ENCODE data around the gene CHST2.
A peak's percentile ranks its signal among the peaks of the same experiment; 100 is the strongest.
"Not testable (repeated sequence)": the region's sequence is repeated elsewhere in the genome, so short reads cannot be mapped to it uniquely, and the experiment has no call there.

CHST2 gene, protein sequence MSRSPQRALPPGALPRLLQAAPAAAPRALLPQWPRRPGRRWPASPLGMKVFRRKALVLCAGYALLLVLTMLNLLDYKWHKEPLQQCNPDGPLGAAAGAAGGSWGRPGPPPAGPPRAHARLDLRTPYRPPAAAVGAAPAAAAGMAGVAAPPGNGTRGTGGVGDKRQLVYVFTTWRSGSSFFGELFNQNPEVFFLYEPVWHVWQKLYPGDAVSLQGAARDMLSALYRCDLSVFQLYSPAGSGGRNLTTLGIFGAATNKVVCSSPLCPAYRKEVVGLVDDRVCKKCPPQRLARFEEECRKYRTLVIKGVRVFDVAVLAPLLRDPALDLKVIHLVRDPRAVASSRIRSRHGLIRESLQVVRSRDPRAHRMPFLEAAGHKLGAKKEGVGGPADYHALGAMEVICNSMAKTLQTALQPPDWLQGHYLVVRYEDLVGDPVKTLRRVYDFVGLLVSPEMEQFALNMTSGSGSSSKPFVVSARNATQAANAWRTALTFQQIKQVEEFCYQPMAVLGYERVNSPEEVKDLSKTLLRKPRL

GRCh38 chr3:143119009-143119914 lies at the start of gene CHST2:
Gene CHST2, plus strand, starts transcription at chr3:143119771. Its CDS starts 1,046 bp downstream, at chr3:143120817.
- peak within 1 kb of the TSS; percentile 99 for H3K4me3 ChIP-seq (ENCODE audit: low read depth, low read length)
- DNase-seq (ENCODE audit: low read depth), result peak; percentile 92
- TF ChIP-seq, protein P1, sequence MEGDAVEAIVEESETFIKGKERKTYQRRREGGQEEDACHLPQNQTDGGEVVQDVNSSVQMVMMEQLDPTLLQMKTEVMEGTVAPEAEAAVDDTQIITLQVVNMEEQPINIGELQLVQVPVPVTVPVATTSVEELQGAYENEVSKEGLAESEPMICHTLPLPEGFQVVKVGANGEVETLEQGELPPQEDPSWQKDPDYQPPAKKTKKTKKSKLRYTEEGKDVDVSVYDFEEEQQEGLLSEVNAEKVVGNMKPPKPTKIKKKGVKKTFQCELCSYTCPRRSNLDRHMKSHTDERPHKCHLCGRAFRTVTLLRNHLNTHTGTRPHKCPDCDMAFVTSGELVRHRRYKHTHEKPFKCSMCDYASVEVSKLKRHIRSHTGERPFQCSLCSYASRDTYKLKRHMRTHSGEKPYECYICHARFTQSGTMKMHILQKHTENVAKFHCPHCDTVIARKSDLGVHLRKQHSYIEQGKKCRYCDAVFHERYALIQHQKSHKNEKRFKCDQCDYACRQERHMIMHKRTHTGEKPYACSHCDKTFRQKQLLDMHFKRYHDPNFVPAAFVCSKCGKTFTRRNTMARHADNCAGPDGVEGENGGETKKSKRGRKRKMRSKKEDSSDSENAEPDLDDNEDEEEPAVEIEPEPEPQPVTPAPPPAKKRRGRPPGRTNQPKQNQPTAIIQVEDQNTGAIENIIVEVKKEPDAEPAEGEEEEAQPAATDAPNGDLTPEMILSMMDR (IDR thresholded peaks at IDR 0.05; ENCODE audit: insufficient read depth, low read depth, low read length, missing control alignments), result no peak

DNA sequence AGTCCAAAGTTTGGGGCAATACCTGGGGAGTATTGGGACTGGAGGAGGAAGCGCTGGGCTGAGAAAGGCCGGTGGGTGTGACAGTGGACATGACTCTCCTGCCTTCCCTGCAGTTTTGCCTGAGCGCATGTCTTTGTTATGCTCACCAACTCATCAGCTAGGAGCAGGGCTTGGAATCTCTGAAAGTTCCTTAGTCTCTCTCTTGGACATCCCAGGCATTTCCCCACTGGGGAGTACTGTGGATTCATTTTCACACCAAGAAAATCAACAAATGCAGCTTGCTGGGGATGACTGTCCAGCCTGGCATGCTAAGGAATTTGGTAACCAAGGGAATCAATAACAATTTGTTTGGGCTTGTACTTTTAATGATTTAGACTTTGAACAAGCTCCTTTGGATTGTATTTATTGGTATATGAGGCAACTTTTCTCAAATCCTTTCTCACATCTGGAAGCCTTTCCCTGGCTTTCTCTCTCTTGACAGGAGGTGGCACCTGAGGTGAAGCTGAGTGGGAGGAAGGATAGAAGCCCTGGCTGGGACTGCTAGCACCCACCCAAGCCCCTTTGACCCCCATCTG lies 48.5 kb upstream of the CHST2 start:
- no peak overlapping the region for H3K4me3 ChIP-seq (ENCODE audit: low read depth, low read length)
- TF ChIP-seq, protein P1 (IDR thresholded peaks at IDR 0.05; ENCODE audit: insufficient read depth, low read depth, low read length, missing control alignments), result no peak
- no peak for DNase-seq (ENCODE audit: low read depth)

DNA sequence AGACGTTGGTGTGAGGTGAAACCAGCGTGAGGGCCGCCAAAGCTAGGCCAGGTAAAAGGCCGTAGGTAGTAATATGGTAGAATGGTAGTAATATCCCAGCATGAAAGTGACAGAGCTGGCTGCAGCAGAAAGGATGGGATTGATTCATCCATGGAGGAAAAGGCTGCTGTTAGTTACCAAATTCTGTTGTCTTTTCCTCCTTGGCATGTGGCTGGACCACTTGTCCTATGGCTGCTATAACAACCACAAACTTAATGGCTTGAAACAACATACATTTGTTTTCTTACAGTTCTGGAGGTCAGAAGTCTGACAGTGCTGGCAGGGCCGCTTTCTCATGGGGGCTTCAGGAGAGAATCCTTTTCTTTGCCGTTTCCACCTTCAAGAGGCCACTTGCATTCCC lies 47.8 kb upstream of the CHST2 start:
- H3K4me3 ChIP-seq (ENCODE audit: low read depth, low read length), result no peak overlapping the region
- no peak for DNase-seq (ENCODE audit: low read depth)
- TF ChIP-seq, protein P1 (IDR thresholded peaks at IDR 0.05; ENCODE audit: insufficient read depth, low read depth, low read length, missing control alignments), result no peak

- not testable (repeated sequence) for DNase-seq (ENCODE audit: low read depth); H3K4me3 ChIP-seq (ENCODE audit: low read depth, low read length)
These were observed 47.1 kb upstream of the CHST2 start for GRCh38 chr3:143072298-143073020.

DNA sequence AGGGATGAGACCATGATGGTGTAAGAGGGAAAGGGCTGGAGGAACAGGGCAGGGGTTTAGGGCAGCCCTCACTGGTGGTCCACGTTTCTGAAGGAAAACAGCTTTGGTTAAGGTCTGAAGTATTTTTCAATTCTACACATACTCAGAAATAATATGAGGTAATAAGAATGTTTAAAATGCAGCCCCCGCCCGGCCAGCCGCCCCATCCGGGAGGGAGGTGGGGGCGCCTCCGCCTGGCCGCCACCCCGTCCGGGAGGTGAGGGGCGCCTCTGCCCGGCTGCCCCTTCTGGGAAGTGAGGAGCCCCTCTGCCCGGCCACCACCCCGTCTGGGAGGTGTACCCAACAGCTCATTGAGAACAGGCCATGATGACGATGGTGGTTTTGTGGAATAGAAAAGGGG lies 46.0 kb upstream of the CHST2 start:
- not testable (repeated sequence) for DNase-seq (ENCODE audit: low read depth); H3K4me3 ChIP-seq (ENCODE audit: low read depth, low read length)

GRCh38 chr3:143073983-143074382 lies 45.6 kb upstream of the CHST2 start:
- not testable (repeated sequence) for H3K4me3 ChIP-seq (ENCODE audit: low read depth, low read length); DNase-seq (ENCODE audit: low read depth)

DNA sequence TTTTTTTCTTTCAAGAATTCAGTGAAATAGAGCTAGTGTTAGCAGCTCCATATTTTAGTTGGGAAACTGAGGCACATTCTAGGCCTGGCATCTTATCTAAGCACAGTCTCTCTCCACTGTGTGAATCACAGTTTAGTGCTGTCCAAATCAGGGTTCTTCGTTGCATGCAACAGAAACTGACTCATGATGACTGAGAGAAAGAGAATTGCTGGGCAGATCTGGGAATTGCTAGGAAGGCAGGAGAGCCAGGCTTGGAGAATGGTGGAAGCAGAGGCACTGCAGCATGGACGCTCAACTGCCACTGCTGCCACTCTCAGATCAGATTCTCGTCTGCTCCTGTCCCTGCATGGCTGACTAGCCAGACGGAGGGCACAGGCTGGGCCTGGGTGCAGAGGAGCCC lies 40.7 kb upstream of the CHST2 start:
- DNase-seq (ENCODE audit: low read depth), result no peak
- TF ChIP-seq, protein P1 (IDR thresholded peaks at IDR 0.05; ENCODE audit: insufficient read depth, low read depth, low read length, missing control alignments), result no peak
- H3K4me3 ChIP-seq (ENCODE audit: low read depth, low read length), result no peak overlapping the region
